Adrenal gland (tissue), 5 donors: Measurements from ENCODE around the gene UBAC2.

Experiments
- POLR2A ChIP-seq, 2 donors: fragments of 450-650 bp; IDR thresholded peaks; one replicate each; pipeline ENCODE4 v1.6.1; 2017; ENCODE audit warnings: antibody characterized with exemption in 2 of 2, mild to moderate bottlenecking in 2 of 2, moderate library complexity in 1 of 2
- TF ChIP-seq, protein P1 (sequence below), 6 experiments: fragments of 450-650 bp in 4 of 6; fragments of 200-600 bp in 2 of 6; sonication (generic) in 1 of 6; IDR thresholded peaks; 1 replicate in 5 of 6; 2 replicates in 1 of 6; pipeline versions ENCODE4 v1.5.1 to v1.8.0; 2016 to 2021; ENCODE audit warnings: antibody characterized with exemption in 6 of 6, mild to moderate bottlenecking in 2 of 6, moderate library complexity in 1 of 6
- donor health status: DM: no; HTN: no; CAD: no.

DNA sequence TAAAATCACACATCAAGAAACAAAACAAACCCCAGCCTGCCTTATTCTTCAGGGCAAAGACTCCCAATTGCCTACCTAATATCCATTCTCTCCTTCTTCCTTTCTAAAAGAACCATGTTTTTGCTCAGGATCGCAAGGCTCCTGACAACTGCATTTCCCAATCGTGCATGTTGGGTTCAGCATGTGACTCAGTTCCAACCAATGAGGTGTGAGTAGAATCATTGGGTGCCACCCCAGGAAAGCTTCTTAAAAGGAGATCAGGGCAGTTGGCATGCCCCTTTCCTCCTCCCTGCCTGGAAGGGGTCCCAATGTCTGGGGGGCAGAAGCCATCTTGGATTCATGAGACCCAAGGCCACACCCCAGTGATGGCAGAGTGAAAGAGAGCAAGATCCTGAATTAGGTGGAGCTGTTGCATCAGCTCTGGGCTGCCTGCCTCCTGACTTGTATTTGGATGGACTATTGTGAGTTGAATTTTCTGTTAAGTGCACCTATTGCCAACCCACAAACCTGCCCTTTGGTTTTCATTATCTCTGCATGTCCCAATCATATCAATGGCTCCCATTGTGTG lies 26.0 kb upstream of the UBAC2 start:
- TF ChIP-seq, protein P1, sequence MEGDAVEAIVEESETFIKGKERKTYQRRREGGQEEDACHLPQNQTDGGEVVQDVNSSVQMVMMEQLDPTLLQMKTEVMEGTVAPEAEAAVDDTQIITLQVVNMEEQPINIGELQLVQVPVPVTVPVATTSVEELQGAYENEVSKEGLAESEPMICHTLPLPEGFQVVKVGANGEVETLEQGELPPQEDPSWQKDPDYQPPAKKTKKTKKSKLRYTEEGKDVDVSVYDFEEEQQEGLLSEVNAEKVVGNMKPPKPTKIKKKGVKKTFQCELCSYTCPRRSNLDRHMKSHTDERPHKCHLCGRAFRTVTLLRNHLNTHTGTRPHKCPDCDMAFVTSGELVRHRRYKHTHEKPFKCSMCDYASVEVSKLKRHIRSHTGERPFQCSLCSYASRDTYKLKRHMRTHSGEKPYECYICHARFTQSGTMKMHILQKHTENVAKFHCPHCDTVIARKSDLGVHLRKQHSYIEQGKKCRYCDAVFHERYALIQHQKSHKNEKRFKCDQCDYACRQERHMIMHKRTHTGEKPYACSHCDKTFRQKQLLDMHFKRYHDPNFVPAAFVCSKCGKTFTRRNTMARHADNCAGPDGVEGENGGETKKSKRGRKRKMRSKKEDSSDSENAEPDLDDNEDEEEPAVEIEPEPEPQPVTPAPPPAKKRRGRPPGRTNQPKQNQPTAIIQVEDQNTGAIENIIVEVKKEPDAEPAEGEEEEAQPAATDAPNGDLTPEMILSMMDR (IDR thresholded peaks at IDR 0.05) = no peak
- no peak for TF ChIP-seq POLR2A (IDR thresholded peaks at IDR 0.05)
